Neural progenitor cell (in vitro differentiated cells): ENCODE measurements around the gene MINDY4B.
"Not testable (repeated sequence)": the region's sequence is repeated elsewhere in the genome, so short reads cannot be mapped to it uniquely, and the experiment has no call there.

Experiments used
- CTCF ChIP-seq: fragments of 200-600 bp; sonication (generic); IDR thresholded peaks from 2 replicates; pipeline ENCODE4 v1.5.1; 2017; ENCODE audit warnings: antibody characterized with exemption, mild to moderate bottlenecking
- EZH2phosphoT487 ChIP-seq: fragments of 200-600 bp; sonication (generic); IDR thresholded peaks from 2 replicates; pipeline ENCODE4 v1.6.1; 2017; ENCODE audit warnings: antibody characterized with exemption

GRCh38 chr3:150863921-150864320 is 41.3 kb downstream of the MINDY4B start:
- not testable (repeated sequence) for TF ChIP-seq CTCF, EZH2phosphoT487
